Pancreas (tissue), 10 donors: Measurements from ENCODE around the gene BNIPL. TPM values are rescaled to one million over a fixed set of nuclear protein-coding genes. Genes with fewer than 3 reads are reported as not detected.

Source experiments
- ATAC-seq, 4 donors: fragments of 200-7000 bp; cut with Tn5 transposase; one replicate each; pipeline versions ENCODE4 v1.8.0 to v1.9.1; 2020; ENCODE audit warnings: mild to moderate bottlenecking in 4 of 4, moderate library complexity in 4 of 4
- DNase-seq, 6 donors: peaks; one replicate each; pipeline ENCODE4 v3.0.0-alpha.2; 2020
- FAIRE-seq: peaks from 2 replicates; lab custom pipeline; 2012; peaks lifted over from hg19 to GRCh38; lab: Jason Lieb, UNC
- H3K27ac ChIP-seq, 4 donors: fragments of 200-600 bp; sonication (generic); 1 replicate in 3 of 4; 2 replicates in 1 of 4; pipeline versions ENCODE4 v1.5.0 to v1.8.0; 2020
- H3K27me3 ChIP-seq, 4 donors: fragments of 200-600 bp; one replicate each; pipeline ENCODE4 v1.8.0; 2021
- H3K36me3 ChIP-seq, 3 donors: fragments of 200-600 bp; sonication (generic) in 1 of 3; one replicate each; pipeline versions ENCODE4 v1.5.0 to v1.8.0; 2020 to 2021
- H3K4me1 ChIP-seq, 3 donors: fragments of 200-600 bp; one replicate each; pipeline ENCODE4 v1.8.0; 2021
- H3K4me3 ChIP-seq, 4 donors: fragments of 200-600 bp; sonication (generic) in 2 of 4; one replicate each; pipeline versions ENCODE4 v1.5.0 to v1.8.0; 2020 to 2021
- H3K9me3 ChIP-seq, 4 donors: fragments of 200-600 bp; one replicate each; pipeline ENCODE4 v1.8.0; 2021
- CTCF ChIP-seq, 4 donors: fragments of 200-600 bp; sonication (generic) in 3 of 4; IDR thresholded peaks; one replicate each; pipeline versions ENCODE4 v1.5.0 to v1.8.0; 2021; ENCODE audit warnings: antibody characterized with exemption in 4 of 4
- WGBS, 2 donors: extraction: QIAGEN DNeasy Blood & Tissue Kit; methylation state at CpG; one replicate each; pipeline ENCODE4 v1.1.7; 2013; 5-methylcytosine and 5-hydroxymethylcytosine counted together
- intact Hi-C, 3 donors: fragments of 100-400 bp; cut with DNase I; formaldehyde crosslinking; loops; one replicate each; pipeline versions ENCODE4 v1.11.1 to v1.14.2; 2022
- polyA plus RNA-seq, 2 donors: library from polyadenylated mRNA; stranded (reverse); fragments of 200-250 nt; gene quantifications; one replicate each; pipeline ENCODE4 v1.2.3, GENCODE V29; 2013
- total RNA-seq, 6 donors: library from RNA; stranded (reverse); fragmentation: NEBNext Ultra II Directional in 4 of 6; extraction: Animal tissue kit (Norgen Biotek cat#: 25700) in 4 of 6; gene quantifications; one replicate each; pipeline versions ENCODE4 v1.2.1 to v1.2.4, GENCODE V29; 2021 to 2023
- donor health status: healthy with polysubstance abuse.
- donor health status: DM: no; HTN: no; CAD: no; lungs with moderate emphysema.
- donor health status: DM: no; HTN: no; CAD: no.
- donor health status: control.
- donor health status: control.
- donor health status: Bipolar disorder and iron deficiency.
- donor health status: DM: yes; HTN: yes; CAD: no.
- donor health status: DM: no; HTN: no; CAD: no.
- donor health status: DM: no; HTN: no; CAD: no.
- donor health status: DM: yes; HTN: yes; CAD: no.

The BNIPL gene
- total and polyA plus RNA-seq, 8 donors, result 0.12 to 0.40 (median 0.23) TPM

GRCh38 chr1:151050051-151050688 lies 13.8 kb downstream of the BNIPL start:
- DNase-seq (no peak), ATAC-seq (no peak), FAIRE-seq (no peak)
- H3K4me1 ChIP-seq, result peaks cover 0 to 13% (median 4%) of the 10 kb centered on the region in 3 donors
- intact Hi-C loops, result no loop called here
- no peak overlapping the region for H3K27ac ChIP-seq
- H3K9me3 ChIP-seq, result no peaks in the 10 kb centered on the region
- 72 to 75% methylated on average over 2 of the region's 2 CpGs for WGBS, 2 donors
- H3K4me3 ChIP-seq, result no peak overlapping the region
- H3K36me3 ChIP-seq, result peaks cover 0 to 36% (median 12%) of the 10 kb centered on the region in 3 donors
- TF ChIP-seq CTCF (IDR thresholded peaks at IDR 0.05), result no peak
- no peaks in the 10 kb centered on the region for H3K27me3 ChIP-seq

- ATAC-seq (no peak), FAIRE-seq (no peak), DNase-seq (no peak)
- Histone ChIP-seq H3K36me3 (peaks cover 0 to 36% (median 12%) of the 10 kb centered on the region in 3 donors), H3K27ac (no peak overlapping the region), H3K4me3 (no peak overlapping the region), H3K9me3 (no peaks in the 10 kb centered on the region), H3K4me1 (peaks cover 5 to 17% (median 6%) of the 10 kb centered on the region in 3 donors), H3K27me3 (no peaks in the 10 kb centered on the region)
- intact Hi-C loops, result no loop called here
- no peak for TF ChIP-seq CTCF (IDR thresholded peaks at IDR 0.05)
- 87 to 91% methylated on average over 2 of the region's 2 CpGs for WGBS, 2 donors
Observed at GRCh38 chr1:151051356-151052009, 15.1 kb downstream of the BNIPL start.

- Histone ChIP-seq H3K36me3 (peaks cover 0 to 36% (median 12%) of the 10 kb centered on the region in 3 donors), H3K4me3 (no peak overlapping the region), H3K27ac (no peak overlapping the region), H3K4me1 (peaks cover 13 to 21% (median 14%) of the 10 kb centered on the region in 3 donors), H3K27me3 (no peaks in the 10 kb centered on the region), H3K9me3 (no peaks in the 10 kb centered on the region)
- no peak for TF ChIP-seq CTCF (IDR thresholded peaks at IDR 0.05)
- no peak for FAIRE-seq
- 88 to 90% methylated on average over 4 of the region's 4 CpGs for WGBS, 2 donors
- no peak for ATAC-seq
- DNase-seq, result no peak
- intact Hi-C loops, result no loop called here
Observed at GRCh38 chr1:151054971-151055547, 18.7 kb downstream of the BNIPL start.

DNA sequence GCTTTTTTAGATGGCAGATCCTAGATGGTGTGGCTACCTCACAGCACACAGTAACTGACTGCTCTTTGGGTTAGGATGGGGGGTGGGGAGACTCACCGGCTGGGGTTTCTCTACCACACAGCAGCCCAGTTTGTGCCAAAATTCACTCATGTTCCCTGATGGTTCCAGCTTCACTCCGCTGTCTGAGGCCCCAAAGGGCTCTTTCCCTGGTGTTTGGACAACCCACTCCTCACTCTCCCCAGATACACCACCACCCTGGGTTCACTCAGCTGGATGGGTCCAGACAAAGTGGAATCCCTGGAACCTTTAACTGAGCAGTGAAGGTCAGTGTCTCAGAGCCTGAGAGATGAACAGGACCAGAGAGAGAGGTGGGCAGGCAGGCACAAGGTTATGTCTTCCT lies 19.2 kb downstream of the BNIPL start:
- Histone ChIP-seq H3K27ac (no peak overlapping the region), H3K27me3 (no peaks in the 10 kb centered on the region), H3K4me3 (no peak overlapping the region), H3K36me3 (peaks cover 0 to 36% (median 12%) of the 10 kb centered on the region in 3 donors), H3K9me3 (no peaks in the 10 kb centered on the region), H3K4me1 (peaks cover 13 to 19% (median 14%) of the 10 kb centered on the region in 3 donors)
- intact Hi-C loops, result no loop called here
- ATAC-seq (no peak), DNase-seq (no peak), FAIRE-seq (no peak)
- 50% methylated on average over 2 of the region's 2 CpGs for WGBS, 2 donors
- TF ChIP-seq CTCF (IDR thresholded peaks at IDR 0.05), result no peak
